Esophagus squamous epithelium (tissue), 4 donors: Measurements from ENCODE around the gene PANX1.

Source experiments
- CTCF ChIP-seq, 6 experiments: fragments of 450-650 bp in 4 of 6; fragments of 200-600 bp in 2 of 6; sonication (generic) in 2 of 6; IDR thresholded peaks; one replicate each; pipeline ENCODE4 v1.5.1; 2016 to 2019; ENCODE audit warnings: antibody characterized with exemption in 6 of 6, mild to moderate bottlenecking in 4 of 6, moderate library complexity in 4 of 6
- POLR2A ChIP-seq, 4 donors: fragments of 450-650 bp; IDR thresholded peaks; one replicate each; pipeline ENCODE4 v1.6.1; 2017; ENCODE audit warnings: antibody characterized with exemption in 4 of 4, mild to moderate bottlenecking in 4 of 4, moderate library complexity in 3 of 4

- no peak for TF ChIP-seq POLR2A (IDR thresholded peaks at IDR 0.05)
- no peak for TF ChIP-seq CTCF (IDR thresholded peaks at IDR 0.05)
These were observed 44.5 kb upstream of the PANX1 start for GRCh38 chr11:94084164-94084563.
